ENCODE measurements around the gene C1QTNF12.

The C1QTNF12 gene

DNA sequence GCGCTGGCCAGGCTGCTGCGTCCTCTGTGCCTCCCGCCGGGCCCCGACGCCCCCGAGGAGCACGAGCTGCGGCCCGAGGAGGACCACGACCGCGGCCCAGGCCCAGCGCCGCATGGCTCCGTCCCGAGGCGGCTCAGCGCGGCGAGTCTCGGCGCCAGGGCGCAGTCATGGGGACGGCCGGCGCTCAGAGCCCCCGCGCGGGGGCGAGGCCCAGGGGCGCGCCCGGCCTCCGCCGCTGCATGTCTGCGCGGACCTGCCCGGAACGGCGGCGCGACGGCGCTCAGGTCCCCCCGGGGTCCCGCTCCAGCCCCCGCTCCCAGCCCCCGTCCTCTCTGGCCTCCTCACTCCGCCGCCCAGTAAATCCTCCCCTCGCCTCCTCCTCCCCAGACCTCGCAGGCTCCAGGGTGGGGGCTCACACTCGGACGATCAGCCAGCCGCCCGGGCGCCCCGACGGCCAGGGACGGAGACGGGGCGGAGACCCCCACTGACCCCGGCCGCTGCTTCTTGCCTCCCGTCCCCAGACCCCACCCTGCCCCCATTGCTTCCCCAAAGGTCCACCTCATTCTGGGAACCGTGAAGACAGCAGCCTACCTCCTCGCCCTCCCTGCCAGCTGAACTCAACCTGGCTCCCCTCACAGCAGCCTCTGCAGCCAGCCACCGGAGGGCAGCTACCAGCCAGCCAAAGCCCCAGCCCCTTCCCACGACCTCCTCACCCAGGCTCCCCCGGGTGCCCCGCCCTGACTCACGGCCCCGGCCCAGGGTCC is at the start of gene C1QTNF12:
Gene C1QTNF12, minus strand, starts transcription at position 146 of the 764 bp plus-strand sequence. Its CDS starts 32 bp downstream, at position 114.
- TF ChIP-seq CTCF (IDR thresholded peaks at IDR 0.05; ENCODE audit: poor library complexity, severe bottlenecking): no peak
- H3K4me1 ChIP-seq (ENCODE audit: insufficient read depth, poor library complexity, severe bottlenecking): peaks cover 10% of the 10 kb centered on the region
- H3K9me3 ChIP-seq (ENCODE audit: severe bottlenecking): no peaks in the 10 kb centered on the region
- H3K27me3 ChIP-seq (ENCODE audit: insufficient read depth, poor library complexity, severe bottlenecking): no peaks in the 10 kb centered on the region
- ATAC-seq (ENCODE audit: low read depth) (peak; percentile 20; the same call in 1 of the 3 replicates), DNase-seq (ENCODE audit: low spot score) (no peak)
- H3K4me3 ChIP-seq (ENCODE audit: severe bottlenecking): no peak within 1 kb of the TSS
- no peaks in the 10 kb centered on the region for H3K36me3 ChIP-seq (ENCODE audit: low read depth)
- no peak within 1 kb of the TSS for H3K27ac ChIP-seq (ENCODE audit: poor library complexity, severe bottlenecking)

DNA sequence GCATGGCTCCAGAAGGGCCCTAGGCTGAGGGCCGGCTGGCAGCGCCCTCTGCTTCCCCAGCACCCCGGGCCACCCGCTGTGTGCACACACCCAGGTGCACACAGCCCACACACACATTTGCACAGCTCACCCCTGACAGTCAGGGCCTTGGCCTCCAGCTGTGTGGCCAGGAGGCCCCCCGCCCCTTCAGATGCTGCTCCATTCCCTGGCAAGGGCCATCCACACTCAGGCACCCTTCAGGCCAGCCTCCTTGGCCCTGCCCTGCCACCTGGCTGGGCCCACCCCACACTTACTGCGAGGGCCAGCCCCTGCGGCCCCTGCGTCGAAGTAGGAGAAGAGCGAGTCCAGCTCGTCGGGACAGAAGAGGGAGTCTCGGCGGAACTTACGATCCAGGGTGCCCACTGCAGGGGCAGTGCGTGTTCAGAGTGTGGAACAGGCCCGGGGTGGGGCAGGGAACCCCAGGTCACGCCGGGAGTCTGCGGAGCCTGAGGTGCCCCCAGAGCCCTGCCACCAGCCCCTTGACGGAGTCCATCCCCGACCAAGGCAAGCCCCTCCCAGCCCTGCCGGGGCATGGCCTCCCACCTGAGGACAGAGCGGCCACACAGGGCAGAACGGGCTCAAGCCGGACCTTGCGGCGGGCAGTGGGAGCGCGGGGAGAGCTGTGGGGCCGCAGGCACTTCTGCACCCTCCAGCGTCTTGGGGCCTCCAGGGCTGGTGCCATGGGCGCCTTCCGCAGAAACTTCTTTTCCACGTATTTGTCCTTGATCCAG is 48.8 kb upstream of the C1QTNF12 start:
- H3K27me3 ChIP-seq (ENCODE audit: insufficient read depth, poor library complexity, severe bottlenecking): no peaks in the 10 kb centered on the region
- H3K4me3 ChIP-seq (ENCODE audit: severe bottlenecking): no peak overlapping the region
- no peak overlapping the region for H3K27ac ChIP-seq (ENCODE audit: poor library complexity, severe bottlenecking)
- no peaks in the 10 kb centered on the region for H3K36me3 ChIP-seq (ENCODE audit: low read depth)
- no peak for TF ChIP-seq CTCF (IDR thresholded peaks at IDR 0.05; ENCODE audit: poor library complexity, severe bottlenecking)
- DNase-seq (ENCODE audit: low spot score): no peak
- no peak for ATAC-seq (ENCODE audit: low read depth)
- no peaks in the 10 kb centered on the region for H3K4me1 ChIP-seq (ENCODE audit: insufficient read depth, poor library complexity, severe bottlenecking)
- no peaks in the 10 kb centered on the region for H3K9me3 ChIP-seq (ENCODE audit: severe bottlenecking)

DNA sequence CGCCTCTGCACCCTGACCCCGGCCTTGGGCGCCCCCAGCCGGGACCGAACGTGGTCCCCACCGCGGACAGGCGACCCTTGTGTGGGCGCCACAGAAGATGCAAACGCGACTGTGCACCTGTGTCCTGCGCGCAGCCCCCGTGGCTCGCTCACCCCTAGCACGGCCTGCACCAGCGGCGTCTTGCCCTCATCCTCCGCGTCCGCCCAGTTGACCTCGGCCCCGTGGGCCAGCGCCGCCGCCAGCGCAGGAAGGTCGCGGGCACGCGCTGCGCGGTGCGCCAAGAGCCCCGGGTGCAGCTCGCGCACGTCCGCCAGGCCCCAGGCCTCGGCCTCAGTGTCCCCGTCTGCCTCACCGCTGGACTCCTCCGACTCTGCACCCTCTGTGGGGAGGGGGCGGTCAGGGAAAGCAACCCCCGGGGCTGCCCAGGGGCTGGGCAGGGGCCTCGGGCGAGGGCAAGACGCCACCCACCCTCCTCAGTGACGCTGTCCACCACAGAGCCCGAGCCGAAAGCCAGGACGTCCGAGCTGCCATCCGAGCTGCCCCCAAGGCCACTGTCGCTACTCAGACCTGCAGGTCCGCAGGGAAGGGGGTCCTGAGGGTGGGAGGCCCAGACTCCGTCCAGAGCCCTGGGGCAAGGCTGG is 47.8 kb upstream of the C1QTNF12 start:
- H3K36me3 ChIP-seq (ENCODE audit: low read depth): no peaks in the 10 kb centered on the region
- no peaks in the 10 kb centered on the region for H3K4me1 ChIP-seq (ENCODE audit: insufficient read depth, poor library complexity, severe bottlenecking)
- no peak for ATAC-seq (ENCODE audit: low read depth)

More for the DNA sequence above, 47.8 kb upstream of the C1QTNF12 start:
- DNase-seq (ENCODE audit: low spot score): no peak
- no peaks in the 10 kb centered on the region for H3K27me3 ChIP-seq (ENCODE audit: insufficient read depth, poor library complexity, severe bottlenecking)
- H3K9me3 ChIP-seq (ENCODE audit: severe bottlenecking): no peaks in the 10 kb centered on the region
- no peak for TF ChIP-seq CTCF (IDR thresholded peaks at IDR 0.05; ENCODE audit: poor library complexity, severe bottlenecking)
- H3K4me3 ChIP-seq (ENCODE audit: severe bottlenecking): no peak overlapping the region
- H3K27ac ChIP-seq (ENCODE audit: poor library complexity, severe bottlenecking): no peak overlapping the region
